Putamen (tissue), 1 donor: Measurements from ENCODE around the gene NCOA3.
"Not testable (repeated sequence)": the region's sequence is repeated elsewhere in the genome, so short reads cannot be mapped to it uniquely, and the experiment has no call there.

Experiments
- DNase-seq: peaks from one replicate; pipeline ENCODE4 v3.0.0-alpha.2; 2016; ENCODE audit warnings: low spot score

Gene NCOA3

DNA sequence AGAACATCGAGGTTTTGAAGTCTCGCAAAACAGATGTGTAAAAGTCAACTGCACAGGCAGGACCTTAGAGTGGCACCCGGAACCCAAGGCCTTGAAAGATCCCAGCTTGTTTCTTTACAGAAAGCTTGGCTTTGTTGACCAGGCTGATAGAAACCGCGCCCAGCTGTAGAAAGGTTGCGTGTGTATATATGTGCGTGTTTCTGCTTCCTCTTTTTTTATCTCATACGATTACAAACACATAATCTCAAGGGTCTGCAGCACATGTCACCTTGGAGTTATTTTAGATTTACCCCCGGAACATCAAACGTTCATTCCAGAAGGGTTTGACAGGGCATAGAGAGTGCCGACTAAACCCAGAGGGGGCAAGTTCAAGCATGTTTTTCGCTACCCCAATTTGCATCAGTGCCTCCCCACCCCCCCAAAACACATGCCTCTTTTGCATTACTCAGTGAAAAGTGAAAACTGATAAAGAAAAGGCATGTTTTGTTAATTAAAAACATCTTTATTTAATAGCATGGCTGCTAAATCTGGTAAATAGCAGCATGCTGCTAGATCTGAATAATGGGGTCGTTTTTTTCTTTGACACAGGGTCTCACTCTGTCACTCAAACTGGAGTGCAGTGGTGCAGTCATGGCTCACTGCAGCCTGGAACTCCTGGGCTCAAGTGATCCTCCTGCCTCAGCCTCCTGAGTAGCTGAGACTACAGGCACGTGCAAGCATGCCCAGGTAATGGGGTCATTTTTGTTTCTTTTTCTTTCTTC is 33.2 kb upstream of the NCOA3 start:
- DNase-seq: no peak

DNA sequence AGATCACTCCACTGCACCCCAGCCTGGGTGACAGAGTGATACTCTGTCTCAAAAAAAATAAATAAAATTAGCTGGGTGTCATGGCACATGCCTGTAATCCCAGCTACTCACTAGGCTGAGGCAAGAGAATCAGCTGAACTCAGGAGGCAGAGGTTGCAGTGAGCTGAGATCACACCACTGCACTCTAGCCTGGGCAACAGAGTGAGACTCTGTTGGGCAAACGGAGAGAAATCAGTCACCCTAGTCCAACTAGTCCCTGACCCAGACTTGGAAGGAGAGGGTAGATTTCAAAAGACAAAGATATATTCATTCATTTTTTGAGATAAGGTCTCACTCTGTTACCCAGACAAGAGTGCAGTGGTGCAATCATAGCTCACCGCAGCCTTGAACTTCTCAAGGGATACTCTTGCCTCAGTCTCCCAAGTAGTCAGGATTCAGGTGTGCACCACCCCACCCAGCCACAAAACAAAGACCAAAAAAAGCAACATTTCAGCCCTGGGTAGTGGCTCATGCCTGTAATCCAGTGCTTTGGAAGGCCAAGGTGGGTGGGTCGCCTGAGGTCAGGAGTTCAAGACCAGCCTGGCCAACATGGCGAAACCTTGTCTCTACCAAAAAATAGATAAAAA is 26.2 kb upstream of the NCOA3 start:
- no peak for DNase-seq

DNA sequence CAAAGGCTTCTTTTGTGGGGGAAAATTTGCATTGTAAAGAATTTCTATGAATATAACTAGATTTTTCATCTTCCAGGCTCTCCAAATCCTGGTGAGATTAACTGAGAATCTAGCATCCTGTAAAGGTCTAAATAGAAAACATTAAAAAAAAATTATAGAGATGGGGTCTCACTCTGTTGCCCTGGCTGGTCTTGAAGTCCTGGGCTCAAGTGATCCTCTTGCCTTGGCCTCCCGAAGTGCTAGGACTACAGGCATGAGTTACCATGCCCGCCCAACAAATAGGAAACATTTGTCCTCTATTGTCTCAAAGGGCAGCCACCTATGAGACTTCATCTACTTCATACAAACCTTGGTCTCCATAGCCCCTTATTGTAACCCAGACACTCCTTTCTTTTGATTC is 25.2 kb upstream of the NCOA3 start:
- no peak for DNase-seq

DNA sequence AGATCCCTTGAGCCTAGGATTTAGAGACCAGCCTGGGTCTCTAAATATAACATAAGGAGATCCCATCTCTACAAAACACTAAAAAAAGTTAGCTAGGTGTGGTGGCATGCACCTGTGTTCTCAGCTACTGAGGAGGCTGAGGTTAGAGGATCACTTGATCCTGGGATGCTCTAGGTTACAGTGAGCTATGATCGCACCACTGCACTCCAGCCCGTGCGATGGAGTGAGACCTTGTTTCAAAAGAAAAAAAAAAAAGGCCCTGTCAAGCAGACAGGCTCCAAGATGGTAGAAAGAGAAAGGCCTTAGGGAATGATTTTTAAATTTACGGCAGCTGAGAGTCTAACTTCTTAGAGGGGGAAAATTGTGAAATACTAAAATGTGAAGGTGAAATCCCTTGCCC is 22.6 kb upstream of the NCOA3 start:
- no peak for DNase-seq

DNA sequence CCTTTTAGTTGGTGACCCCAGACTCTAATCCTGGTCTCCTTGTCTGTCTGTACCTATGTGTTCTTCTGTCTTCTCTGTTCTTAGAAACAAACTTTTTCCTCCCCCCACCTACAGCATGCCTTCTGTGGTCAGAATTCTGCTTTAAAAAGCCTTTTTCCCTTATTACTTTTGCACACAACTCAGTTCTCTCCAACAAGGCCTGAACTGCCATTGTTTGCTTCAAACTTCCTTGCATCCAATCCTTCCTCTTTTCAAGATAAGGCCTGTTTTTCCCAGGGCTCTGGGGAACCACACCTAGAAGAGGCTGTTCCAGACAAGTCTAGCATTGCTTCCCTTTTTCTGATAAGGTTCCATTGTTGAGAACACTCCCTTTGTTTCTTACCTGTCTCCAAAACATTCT is 22.2 kb upstream of the NCOA3 start:
- DNase-seq: no peak

DNA sequence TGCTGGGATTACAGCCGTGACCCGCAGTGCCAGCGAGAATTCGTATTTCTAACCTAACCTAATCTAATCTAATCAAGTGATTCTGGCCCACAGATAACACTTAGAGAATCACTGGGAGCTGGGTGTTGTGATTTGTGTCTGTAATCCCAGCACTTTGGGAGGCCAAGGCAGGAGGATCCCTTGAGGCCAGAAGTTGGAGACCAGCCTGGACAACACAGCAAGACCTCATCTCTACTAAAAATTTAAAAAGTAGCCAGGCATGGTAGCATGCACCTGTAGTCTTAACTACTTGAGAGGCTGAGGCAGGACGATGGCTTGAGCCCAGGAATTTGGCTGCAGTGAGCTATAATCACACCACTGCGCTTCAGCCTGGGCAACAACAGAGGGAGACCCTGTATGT is 21.4 kb upstream of the NCOA3 start:
- DNase-seq: no peak

DNA sequence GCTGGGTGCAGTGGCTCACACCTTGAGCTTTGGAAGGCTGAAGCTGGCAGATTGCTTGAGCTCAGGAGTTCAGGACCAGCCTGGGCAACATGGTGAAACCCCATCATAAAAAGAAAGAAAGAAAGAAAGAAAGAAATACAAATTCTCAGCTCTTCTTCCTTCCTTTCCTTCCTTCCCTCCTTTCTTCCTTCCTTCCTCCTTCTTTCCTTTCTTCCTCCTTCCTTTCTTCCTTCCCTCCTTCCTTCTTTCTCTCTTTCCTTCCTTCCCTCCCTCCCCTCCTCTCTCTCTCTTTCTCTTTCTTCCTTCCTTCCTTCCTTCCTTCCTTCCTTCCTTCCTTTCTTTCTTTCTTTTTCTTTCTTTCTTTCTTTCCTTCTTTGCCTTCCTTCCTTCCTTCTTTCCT is 21.0 kb upstream of the NCOA3 start:
- no peak for DNase-seq

DNA sequence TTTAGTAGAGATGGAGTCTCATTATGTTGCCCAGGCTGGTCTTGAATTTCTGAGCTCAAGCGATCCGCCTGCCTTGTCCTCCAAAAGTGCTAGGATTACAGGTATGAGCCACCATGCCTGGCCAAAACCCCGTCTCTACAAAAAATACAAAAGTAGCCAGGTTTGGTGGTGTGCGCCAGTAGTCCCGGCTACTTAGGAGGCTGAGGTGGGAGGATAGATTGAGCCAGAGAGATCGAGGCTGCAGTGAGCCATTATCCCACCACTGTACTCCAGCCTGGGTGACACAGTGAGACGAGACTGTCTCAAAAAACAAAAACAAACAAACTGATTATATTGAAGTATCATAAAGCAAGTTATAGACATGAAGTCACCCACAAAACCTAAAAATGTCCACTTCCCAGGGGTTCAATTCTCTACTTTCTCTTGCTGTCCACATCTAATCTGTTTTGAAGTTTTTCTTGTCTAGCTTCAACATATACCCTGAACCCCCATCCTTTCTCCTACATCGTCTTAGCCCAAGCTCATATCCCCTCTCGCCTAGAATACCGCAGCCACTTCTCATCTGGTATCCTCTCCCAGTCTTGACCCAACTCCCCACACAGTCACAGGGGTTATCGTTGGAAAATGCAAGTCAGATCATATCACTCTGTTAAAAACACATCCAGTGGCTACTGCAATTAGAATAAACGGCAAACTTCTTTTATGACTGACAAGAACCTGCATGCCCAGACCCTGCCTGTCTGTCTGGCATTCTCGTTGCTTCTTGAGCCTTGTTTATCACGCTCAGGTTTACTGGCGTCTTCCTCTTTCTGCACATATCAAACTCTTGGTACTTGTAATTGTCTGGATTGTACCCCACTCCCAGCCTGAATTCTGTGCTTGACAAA is 20.1 kb upstream of the NCOA3 start:
- DNase-seq: no peak

DNA sequence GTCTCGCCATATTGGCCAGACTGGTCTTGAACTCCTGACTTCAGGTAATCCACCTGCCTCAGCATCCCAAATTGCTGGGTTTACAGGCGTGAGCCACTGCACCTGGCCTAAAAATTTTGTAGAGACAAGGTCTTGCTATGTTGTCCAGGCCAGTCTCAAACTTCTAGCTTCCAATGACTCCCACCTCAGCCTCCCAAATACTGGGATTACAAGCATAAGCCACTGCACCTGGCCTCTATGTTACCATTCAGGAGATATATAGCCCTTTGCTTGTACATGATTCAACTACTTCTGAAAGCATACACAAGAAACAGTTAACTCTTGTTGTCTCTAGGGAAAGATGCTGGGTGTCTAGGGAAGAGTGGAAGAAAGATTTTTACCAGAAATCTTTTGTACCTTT is 19.0 kb upstream of the NCOA3 start:
- DNase-seq: no peak

DNA sequence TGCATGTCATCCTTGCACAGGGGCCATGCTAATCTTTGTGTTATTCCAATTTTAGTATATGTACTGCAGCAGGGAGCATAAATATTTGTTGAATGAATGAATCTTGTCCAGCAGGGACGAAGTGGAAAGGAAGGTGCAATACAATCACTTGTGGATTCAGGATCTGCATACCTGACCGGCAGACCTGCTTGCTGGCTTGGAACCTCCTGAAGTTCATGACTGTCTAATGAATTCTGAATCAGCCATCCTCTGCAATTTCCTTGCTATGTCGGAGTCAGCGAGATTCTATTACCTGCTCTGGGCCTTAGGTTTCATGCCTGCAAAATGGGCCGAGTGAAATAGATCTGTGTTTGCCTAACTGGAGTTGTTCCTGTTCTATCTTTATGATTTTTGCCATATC is 17.4 kb upstream of the NCOA3 start:
- no peak for DNase-seq

DNA sequence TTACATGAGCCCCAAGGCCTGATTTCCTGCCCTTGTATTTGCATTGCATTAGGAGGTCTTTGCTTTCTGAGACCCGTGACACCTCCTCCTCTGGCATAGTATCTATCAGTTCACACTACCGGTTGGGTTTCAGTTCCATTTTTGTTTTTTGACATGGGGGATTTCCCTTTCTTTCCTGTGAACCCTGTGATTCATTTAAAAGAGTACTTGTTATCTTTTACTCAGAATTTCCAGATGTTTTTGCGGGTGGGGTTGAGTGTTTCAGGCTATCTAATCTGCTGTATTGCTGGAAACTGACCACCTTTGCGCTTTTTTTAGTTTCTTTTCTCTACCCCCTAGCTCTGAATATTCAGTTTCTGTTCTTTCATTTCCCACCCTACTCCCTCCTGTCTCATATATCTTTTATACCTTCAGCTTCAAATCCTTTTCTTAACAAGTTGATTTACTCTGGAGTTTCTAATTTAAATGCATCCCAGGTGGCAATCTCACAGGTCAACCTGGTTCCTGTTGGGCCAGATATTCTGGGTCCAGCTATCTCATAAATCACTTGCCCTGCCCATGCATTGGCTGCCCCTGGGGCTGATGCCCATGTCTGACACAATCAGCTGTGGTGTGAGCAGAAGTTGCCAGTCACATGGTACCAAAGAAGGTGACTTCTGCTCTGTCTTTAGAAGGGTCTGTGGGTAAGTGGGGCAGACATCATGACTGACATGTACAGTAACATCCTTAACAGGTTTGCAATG is 14.3 kb upstream of the NCOA3 start:
- no peak for DNase-seq

DNA sequence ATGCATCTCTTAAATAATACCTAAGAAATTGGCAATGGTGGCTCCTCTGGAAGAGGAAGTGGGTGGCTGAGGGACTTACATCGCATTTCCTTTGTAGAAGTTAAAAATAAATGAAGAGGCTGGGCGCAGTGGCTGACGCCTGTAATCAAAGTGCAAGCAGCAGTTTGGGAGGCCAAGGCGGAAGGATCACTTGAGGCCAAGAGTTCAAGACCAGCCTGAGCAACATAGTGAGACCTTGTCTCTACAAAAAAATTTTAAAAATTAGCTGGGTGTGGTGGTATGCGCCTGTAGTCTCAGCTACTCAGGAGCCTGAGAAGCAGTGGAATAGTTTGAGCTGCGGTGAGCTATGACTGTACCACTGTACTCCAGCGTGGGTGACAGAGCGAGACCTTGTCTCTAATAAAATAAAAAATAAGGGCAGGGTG is 12.2 kb upstream of the NCOA3 start:
- DNase-seq: no peak

DNA sequence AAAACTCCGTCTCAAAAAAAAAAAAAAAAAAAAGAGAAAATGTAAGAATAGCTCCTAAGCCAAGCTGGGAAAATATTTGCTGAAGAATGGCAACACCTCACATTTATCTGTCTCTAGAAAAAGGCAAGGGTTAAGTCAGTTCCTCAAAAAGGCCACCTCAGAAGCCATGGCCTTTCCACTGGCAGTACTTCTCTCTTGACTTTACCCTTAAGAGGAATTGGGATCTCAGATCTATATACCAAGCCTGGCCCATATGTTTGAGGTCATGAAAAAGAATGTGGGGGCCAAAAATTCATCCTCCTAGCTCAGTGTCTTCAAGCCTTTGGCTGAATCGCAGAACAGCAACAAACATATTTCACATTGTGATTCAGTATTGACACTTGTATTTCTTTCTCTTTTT is 10.9 kb upstream of the NCOA3 start:
- DNase-seq: no peak

DNA sequence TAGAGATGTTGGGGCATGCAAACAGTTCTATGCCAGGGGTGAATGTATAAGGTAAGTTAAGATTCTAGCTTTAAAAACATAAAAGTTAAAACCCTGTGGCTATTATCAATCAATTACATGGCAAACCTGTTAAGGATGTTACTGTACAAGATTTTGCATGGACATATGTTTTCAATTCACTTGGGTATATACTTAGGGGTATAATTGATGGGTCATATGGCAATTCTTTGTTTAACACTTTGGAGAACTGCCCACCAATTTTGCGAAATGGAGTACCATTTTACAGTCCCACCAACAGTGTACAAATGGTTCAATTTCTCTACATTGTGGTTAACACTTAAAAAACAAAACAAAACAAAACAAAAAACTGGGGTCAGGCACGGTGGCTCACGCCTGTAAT is 9.4 kb upstream of the NCOA3 start:
- no peak for DNase-seq

DNA sequence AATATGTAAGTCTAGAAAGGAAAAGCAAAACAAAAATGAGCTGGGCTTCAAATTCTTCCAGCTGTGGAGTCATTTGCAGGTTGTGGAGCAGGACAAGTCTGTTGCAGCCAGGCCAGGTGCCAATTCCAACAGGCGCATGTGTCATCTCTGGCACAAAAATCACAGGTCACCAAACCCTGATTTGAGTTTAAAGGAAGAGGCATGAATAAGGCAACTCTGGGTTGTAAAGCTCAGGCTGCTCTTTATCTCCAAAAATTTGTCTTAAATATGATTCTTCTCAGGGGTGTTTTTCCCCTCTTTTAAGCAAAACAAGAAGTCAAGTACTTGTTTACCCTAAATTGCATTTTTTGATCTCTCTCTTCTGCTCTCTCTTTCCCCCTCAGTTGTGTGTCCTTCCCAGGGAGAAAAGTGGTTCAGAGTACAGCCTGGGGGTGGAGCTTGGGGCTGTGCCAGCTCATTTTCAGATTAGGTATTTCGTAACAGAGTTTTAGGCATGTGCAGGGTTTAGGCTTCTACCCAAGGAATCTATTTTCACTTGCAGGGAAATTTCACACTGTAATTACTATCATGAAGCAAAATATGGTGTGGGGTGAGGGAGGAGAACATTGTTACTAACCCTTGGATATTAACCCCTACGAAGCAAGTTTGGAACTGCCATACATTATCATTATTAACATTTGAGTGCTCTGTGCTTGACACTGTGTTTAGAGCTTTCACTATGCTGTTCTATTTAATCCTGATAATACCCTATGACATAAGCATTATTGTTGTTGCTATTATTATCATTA is 8.3 kb upstream of the NCOA3 start:
- no peak for DNase-seq

DNA sequence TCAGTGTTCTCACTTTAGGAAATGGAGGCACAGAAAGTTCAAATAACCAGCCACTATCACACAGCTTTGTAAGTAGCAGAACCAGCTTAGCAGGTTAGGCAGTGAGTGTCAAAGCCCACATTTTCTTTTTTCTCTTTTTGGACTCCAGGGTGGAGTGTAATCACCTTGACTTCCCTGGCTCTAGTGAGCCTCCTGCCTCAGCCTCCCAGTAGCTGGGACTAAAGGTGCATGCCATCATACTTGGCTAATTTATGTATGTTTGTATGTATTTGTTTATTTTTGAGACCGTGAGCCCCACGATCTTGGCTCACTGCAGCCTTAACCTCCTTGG is 7.8 kb upstream of the NCOA3 start:
- DNase-seq: no peak

DNA sequence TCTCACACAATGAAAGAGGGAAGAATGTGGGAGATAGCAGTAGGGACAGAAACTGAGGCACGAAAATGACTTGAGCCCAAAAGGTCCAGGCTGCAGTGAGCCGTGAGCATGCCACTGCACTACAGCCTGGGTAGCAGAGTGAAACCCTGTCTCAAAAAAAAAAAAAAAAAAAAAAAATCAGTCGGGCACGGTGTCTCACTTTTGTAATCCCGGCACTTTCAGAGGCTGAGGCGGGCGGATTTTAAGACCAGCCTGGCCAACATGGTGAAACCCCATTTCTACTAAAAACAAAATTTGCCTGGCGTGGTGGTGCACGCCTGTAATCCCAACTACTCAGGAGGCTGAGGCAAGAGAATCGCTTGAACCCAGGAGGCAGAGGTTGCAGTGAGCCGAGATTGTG is 7.1 kb upstream of the NCOA3 start:
- DNase-seq: not testable (repeated sequence)

DNA sequence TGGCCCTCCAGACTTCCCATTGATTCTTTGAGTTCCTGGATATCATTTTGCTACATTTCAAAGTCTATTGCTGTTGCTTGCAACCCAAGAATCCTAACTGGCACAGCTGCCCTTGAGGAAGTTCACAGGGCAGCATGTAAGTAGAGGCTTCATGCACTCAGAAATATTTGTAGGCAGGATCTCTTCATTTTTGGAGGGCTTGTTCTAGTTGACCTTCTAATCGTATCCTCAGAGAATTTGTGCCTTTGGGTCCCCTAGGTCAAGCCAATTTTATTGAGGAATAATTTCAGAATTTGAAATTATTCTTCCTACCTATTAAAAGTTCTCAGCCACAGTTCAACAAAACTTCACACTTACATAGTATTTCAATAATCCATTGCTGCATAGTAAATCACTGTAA is 5.6 kb upstream of the NCOA3 start:
- DNase-seq: no peak

DNA sequence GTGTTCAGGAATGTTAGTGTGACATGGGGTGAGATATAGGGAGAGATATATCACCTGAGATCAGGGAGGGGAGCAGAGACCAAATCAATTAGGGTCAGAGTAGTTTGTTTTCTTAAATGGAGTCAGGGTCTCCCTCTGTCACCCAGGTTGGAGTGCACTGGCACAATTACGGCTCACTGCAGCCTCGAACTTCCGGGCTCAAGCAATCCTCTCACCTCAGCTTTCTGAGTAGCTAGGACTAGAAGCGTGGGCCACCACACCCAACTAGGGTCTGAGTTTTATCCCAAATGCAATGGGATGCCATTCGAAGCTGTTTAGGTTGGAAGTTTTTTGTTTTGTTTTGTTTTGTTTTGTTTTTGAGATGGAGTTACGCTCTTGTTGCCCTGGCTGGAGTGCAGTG is 3.1 kb upstream of the NCOA3 start:
- DNase-seq: no peak

DNA sequence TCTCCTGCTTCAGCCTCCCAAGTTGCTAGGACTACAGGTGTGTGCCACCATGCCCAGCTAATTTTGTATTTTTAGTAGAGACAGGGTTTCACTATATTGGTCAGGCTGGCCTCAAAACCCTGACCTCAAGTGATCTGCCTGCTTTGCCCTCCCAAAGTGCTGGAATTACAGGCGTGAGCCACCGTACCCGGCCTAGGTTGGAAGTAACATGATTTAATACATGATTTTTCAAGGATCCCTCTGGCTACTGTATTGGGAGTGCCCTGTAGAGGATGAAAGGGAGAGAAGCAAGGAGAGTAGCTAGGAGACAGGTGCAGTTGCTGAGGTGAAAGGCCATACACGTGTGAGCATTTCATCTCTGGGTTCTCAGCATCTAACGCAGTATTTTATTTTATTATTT is 2.6 kb upstream of the NCOA3 start:
- no peak for DNase-seq

DNA sequence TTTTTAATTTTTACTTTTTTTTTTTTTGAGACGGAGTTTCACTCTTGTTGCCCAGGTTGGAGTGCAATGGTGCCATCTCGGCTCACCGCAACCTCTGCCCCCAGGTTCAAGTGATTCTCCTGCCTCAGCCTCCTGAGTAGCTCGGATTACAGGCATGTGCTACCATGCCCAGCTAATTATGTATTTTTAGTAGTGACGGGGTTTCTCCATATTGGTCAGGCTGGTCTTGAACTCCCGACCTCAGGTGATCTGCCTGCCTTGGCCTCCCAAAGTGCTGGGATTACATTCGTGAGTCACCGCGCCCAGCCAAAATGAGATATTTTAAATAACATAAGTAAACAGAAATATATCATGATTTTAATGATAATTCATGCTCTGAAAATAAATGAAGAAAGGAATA is 1.6 kb upstream of the NCOA3 start:
- DNase-seq: not testable (repeated sequence)

DNA sequence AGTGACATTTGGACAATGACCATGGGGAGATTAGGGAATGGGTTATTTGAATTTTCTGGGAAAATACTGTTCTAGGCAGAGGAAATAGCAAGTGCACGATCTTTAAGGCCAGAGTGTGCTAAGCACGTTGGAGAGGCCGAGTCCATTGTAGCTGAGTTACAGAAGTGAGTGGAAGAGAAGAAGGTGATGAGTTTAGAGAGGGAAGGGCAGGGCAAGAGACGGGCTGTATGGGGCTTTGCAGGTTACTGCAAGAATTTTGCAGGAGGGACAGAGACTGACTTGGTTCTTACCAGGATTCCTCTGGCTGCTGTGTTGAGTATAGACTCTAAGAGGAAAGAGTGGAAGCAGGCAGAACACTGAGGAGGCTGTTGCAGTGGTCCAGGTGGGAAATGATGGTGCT is 1.1 kb upstream of the NCOA3 start:
- no peak for DNase-seq
